ENCODE measurements around the gene ZNF385B.

DNA sequence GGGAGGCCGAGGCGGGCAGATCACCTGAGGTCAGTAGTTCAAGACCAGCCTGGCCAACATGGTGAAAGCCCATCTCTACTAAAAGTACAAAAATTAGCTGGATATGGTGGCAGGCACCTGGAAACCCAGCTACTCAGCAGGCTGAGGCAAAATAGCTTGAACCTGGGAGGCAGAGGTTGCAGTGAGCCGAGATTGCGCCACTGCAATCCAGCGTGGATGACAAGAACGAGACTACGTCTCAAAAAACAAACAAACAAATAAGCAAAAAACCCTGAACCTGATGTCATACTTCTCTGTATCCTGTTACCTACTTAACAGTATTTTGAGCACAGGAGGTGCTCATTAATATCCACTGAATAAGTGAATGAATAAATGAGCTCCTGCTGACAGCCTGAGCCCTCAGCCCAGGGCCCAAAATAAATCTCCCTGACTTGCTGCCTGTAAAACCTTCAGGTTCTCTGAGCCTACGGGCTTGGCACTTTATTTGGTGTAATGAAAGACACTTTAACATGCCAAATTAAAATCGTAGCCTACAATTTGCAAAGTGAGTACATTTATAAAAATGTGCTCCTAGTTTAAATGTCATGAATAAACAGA is 215.1 kb downstream of the ZNF385B start:
- TF ChIP-seq, protein P1, sequence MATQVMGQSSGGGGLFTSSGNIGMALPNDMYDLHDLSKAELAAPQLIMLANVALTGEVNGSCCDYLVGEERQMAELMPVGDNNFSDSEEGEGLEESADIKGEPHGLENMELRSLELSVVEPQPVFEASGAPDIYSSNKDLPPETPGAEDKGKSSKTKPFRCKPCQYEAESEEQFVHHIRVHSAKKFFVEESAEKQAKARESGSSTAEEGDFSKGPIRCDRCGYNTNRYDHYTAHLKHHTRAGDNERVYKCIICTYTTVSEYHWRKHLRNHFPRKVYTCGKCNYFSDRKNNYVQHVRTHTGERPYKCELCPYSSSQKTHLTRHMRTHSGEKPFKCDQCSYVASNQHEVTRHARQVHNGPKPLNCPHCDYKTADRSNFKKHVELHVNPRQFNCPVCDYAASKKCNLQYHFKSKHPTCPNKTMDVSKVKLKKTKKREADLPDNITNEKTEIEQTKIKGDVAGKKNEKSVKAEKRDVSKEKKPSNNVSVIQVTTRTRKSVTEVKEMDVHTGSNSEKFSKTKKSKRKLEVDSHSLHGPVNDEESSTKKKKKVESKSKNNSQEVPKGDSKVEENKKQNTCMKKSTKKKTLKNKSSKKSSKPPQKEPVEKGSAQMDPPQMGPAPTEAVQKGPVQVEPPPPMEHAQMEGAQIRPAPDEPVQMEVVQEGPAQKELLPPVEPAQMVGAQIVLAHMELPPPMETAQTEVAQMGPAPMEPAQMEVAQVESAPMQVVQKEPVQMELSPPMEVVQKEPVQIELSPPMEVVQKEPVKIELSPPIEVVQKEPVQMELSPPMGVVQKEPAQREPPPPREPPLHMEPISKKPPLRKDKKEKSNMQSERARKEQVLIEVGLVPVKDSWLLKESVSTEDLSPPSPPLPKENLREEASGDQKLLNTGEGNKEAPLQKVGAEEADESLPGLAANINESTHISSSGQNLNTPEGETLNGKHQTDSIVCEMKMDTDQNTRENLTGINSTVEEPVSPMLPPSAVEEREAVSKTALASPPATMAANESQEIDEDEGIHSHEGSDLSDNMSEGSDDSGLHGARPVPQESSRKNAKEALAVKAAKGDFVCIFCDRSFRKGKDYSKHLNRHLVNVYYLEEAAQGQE (IDR thresholded peaks at IDR 0.05; ENCODE audit: insufficient read depth in 1 of 2, low read depth in 2 of 2, low read length in 2 of 2), result no peak
- TF ChIP-seq POLR2AphosphoS5 (IDR thresholded peaks at IDR 0.05; ENCODE audit: low read depth, low read length) (no peak), SIN3A (IDR thresholded peaks at IDR 0.05; ENCODE audit: borderline replicate concordance, insufficient read depth, low read length) (no peak), TAF1 (IDR thresholded peaks at IDR 0.05; ENCODE audit: borderline replicate concordance, insufficient read depth, low read length) (no peak)
